DOHH2 (cell line): ENCODE results near the gene OR2T35.
"Not testable (repeated sequence)": the region's sequence is repeated elsewhere in the genome, so short reads cannot be mapped to it uniquely, and the experiment has no call there.

Source experiments
- EZH2phosphoT487 ChIP-seq: fragments of 200-600 bp; sonication (generic); IDR thresholded peaks from 2 replicates; pipeline ENCODE4 v1.6.1; 2017; ENCODE audit warnings: borderline replicate concordance, mild to moderate bottlenecking, antibody characterized with exemption, low read length, moderate library complexity, mixed read lengths
- TF ChIP-seq, protein P1 (sequence below): fragments of 200-600 bp; sonication (generic); IDR thresholded peaks from one replicate; pipeline ENCODE4 v1.5.1; 2014; ENCODE audit warnings: antibody characterized with exemption, mild to moderate bottlenecking, low read depth, low read length; ENCODE audit not compliant: poor library complexity, severe bottlenecking

GRCh38 chr1:248641583-248641982 is 3.5 kb downstream of the OR2T35 start:
- TF ChIP-seq, protein P1, sequence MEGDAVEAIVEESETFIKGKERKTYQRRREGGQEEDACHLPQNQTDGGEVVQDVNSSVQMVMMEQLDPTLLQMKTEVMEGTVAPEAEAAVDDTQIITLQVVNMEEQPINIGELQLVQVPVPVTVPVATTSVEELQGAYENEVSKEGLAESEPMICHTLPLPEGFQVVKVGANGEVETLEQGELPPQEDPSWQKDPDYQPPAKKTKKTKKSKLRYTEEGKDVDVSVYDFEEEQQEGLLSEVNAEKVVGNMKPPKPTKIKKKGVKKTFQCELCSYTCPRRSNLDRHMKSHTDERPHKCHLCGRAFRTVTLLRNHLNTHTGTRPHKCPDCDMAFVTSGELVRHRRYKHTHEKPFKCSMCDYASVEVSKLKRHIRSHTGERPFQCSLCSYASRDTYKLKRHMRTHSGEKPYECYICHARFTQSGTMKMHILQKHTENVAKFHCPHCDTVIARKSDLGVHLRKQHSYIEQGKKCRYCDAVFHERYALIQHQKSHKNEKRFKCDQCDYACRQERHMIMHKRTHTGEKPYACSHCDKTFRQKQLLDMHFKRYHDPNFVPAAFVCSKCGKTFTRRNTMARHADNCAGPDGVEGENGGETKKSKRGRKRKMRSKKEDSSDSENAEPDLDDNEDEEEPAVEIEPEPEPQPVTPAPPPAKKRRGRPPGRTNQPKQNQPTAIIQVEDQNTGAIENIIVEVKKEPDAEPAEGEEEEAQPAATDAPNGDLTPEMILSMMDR, result not testable (repeated sequence)
- TF ChIP-seq EZH2phosphoT487, result not testable (repeated sequence)
